ENCODE measurements around the gene UGT1A5.
"Not testable (repeated sequence)": the region's sequence is repeated elsewhere in the genome, so short reads cannot be mapped to it uniquely, and the experiment has no call there.

The UGT1A5 gene

GRCh38 chr2:233693963-233694362, 18.7 kb upstream of the UGT1A5 start:
- TF ChIP-seq CTCF (IDR thresholded peaks at IDR 0.05; ENCODE audit: extremely low read depth, missing control alignments) = no peak
- no peak for DNase-seq (ENCODE audit: low spot score)

GRCh38 chr2:233698740-233699139, 14.0 kb upstream of the UGT1A5 start:
- DNase-seq (ENCODE audit: low spot score) = no peak
- no peak for TF ChIP-seq CTCF (IDR thresholded peaks at IDR 0.05; ENCODE audit: extremely low read depth, missing control alignments)

GRCh38 chr2:233699424-233700027, 13.2 kb upstream of the UGT1A5 start:
- no peak for DNase-seq (ENCODE audit: low spot score)
- no peak for TF ChIP-seq CTCF (IDR thresholded peaks at IDR 0.05; ENCODE audit: extremely low read depth, missing control alignments)

- DNase-seq (ENCODE audit: low spot score) = no peak
- no peak for TF ChIP-seq CTCF (IDR thresholded peaks at IDR 0.05; ENCODE audit: extremely low read depth, missing control alignments)
Measured at GRCh38 chr2:233700028-233700635, 12.6 kb upstream of the UGT1A5 start.

GRCh38 chr2:233700842-233701241, 11.9 kb upstream of the UGT1A5 start:
- not testable (repeated sequence) for DNase-seq (ENCODE audit: low spot score)

- no peak for TF ChIP-seq CTCF (IDR thresholded peaks at IDR 0.05; ENCODE audit: extremely low read depth, missing control alignments)
Measured at GRCh38 chr2:233702238-233702637, 10.5 kb upstream of the UGT1A5 start.

GRCh38 chr2:233705911-233706506, 6.7 kb upstream of the UGT1A5 start:
- no peak for TF ChIP-seq CTCF (IDR thresholded peaks at IDR 0.05; ENCODE audit: extremely low read depth, missing control alignments)
- no peak for DNase-seq (ENCODE audit: low spot score)

More at GRCh38 chr2:233702238-233702637, 10.5 kb upstream of the UGT1A5 start:
- DNase-seq (ENCODE audit: low spot score) = no peak

Data from GM20000 (cell line).